Neural cell (in vitro differentiated cells): Measurements from ENCODE around the gene RNF32. TPM values are rescaled to one million over a fixed set of nuclear protein-coding genes. Genes with fewer than 3 reads are reported as not detected.

Source experiments
- H2AFZ ChIP-seq: fragments of 200-600, 300-800 bp; sonication (generic), shearing (Covaris generic); 2 replicates; pipeline ENCODE4 v1.6.0; 2014; ENCODE audit warnings: low read depth, mild to moderate bottlenecking, antibody characterized with exemption, low read length, moderate library complexity
- H3F3A ChIP-seq: fragments of 200-600 bp; shearing (Covaris generic); 2 replicates; pipeline ENCODE4 v1.6.1; 2016; ENCODE audit warnings: mild to moderate bottlenecking, moderate library complexity, mixed read lengths, antibody characterized with exemption, low read length; ENCODE audit not compliant: insufficient read depth, poor library complexity, severe bottlenecking
- H3K27ac ChIP-seq: fragments of 200-600, 300-800 bp; sonication (generic), shearing (Covaris generic); 2 replicates; pipeline ENCODE4 v1.5.1; 2014; ENCODE audit warnings: mild to moderate bottlenecking, low read length, moderate library complexity
- H3K27me3 ChIP-seq: fragments of 300-800, 200-600 bp; sonication (generic), shearing (Covaris generic); 2 replicates; pipeline ENCODE4 v1.6.0; 2014; ENCODE audit warnings: mild to moderate bottlenecking, low read depth, low read length, moderate library complexity; ENCODE audit not compliant: insufficient read depth
- H3K36me3 ChIP-seq: fragments of 300-800, 200-600 bp; sonication (generic), shearing (Covaris generic); 2 replicates; pipeline ENCODE4 v1.5.1; 2014; ENCODE audit warnings: mild to moderate bottlenecking, antibody characterized with exemption, low read length, moderate library complexity; ENCODE audit not compliant: insufficient read depth
- H3K4me2 ChIP-seq: fragments of 300-800, 200-600 bp; sonication (generic), shearing (Covaris generic); 2 replicates; pipeline ENCODE4 v1.6.0; 2014; ENCODE audit warnings: mild to moderate bottlenecking, low read length
- H3K4me3 ChIP-seq: fragments of 300-800, 200-600 bp; sonication (generic), shearing (Covaris generic); 2 replicates; pipeline ENCODE4 v1.5.1; 2014; ENCODE audit warnings: mild to moderate bottlenecking, low read length, moderate library complexity
- H3K79me2 ChIP-seq: fragments of 200-600 bp; shearing (Covaris generic); replicated peaks from 2 replicates; pipeline ENCODE4 v1.6.0; 2014; ENCODE audit warnings: mild to moderate bottlenecking, low read length, moderate library complexity; ENCODE audit not compliant: insufficient read depth
- H3K9ac ChIP-seq: fragments of 300-800, 200-600 bp; sonication (generic), shearing (Covaris generic); 2 replicates; pipeline ENCODE4 v1.6.1; 2016; ENCODE audit warnings: mild to moderate bottlenecking, low read length, mixed read lengths
- H3K9me2 ChIP-seq: fragments of 200-600 bp; shearing (Covaris generic); 2 replicates; pipeline ENCODE4 v1.6.1; 2016; ENCODE audit warnings: mild to moderate bottlenecking, low read length, mixed read lengths; ENCODE audit not compliant: insufficient read depth
- H3K9me3 ChIP-seq: fragments of 200-600, 300-800 bp; sonication (generic), shearing (Covaris generic); 2 replicates; pipeline ENCODE4 v1.6.1; 2016; ENCODE audit warnings: mild to moderate bottlenecking, mixed run types, low read length, moderate library complexity, mixed read lengths
- H4K20me1 ChIP-seq: fragments of 200-600 bp; shearing (Covaris generic); 2 replicates; pipeline ENCODE4 v1.6.1; 2016; ENCODE audit warnings: mild to moderate bottlenecking, mixed run types; ENCODE audit not compliant: insufficient read depth
- CTCF ChIP-seq: fragments of 450-650 bp; IDR thresholded peaks from 2 replicates; pipeline ENCODE4 v1.5.1; 2014; ENCODE audit warnings: antibody characterized with exemption, mild to moderate bottlenecking, moderate library complexity; ENCODE audit not compliant: poor library complexity, severe bottlenecking
- EP300 ChIP-seq: fragments of 450-650 bp; conservative IDR thresholded peaks from 2 replicates; pipeline ENCODE4 v1.6.1; 2014; ENCODE audit warnings: antibody characterized with exemption, mild to moderate bottlenecking, moderate library complexity; ENCODE audit not compliant: poor library complexity, severe bottlenecking
- EZH2 ChIP-seq: fragments of 200-600, 300-800 bp; shearing (Covaris generic), sonication (generic); IDR thresholded peaks from 2 replicates; pipeline ENCODE4 v1.6.1; 2014; ENCODE audit warnings: antibody characterized with exemption, low read length, borderline replicate concordance, mild to moderate bottlenecking; ENCODE audit not compliant: insufficient read depth, poor library complexity, severe bottlenecking
- MXI1 ChIP-seq: fragments of 450-650 bp; conservative IDR thresholded peaks from 2 replicates; pipeline ENCODE4 v1.6.1; 2014; ENCODE audit warnings: antibody characterized with exemption, mild to moderate bottlenecking; ENCODE audit not compliant: poor library complexity, severe bottlenecking
- POLR2AphosphoS5 ChIP-seq: IDR thresholded peaks from 2 replicates; pipeline ENCODE4 v1.6.1; 2012
- RAD21 ChIP-seq: fragments of 450-650 bp; conservative IDR thresholded peaks from 2 replicates; pipeline ENCODE4 v1.6.1; 2014; ENCODE audit warnings: antibody characterized with exemption, mild to moderate bottlenecking, moderate library complexity
- REST ChIP-seq: IDR thresholded peaks from 2 replicates; pipeline ENCODE4 v1.6.1; 2012; ENCODE audit warnings: borderline replicate concordance
- SMC3 ChIP-seq: fragments of 450-650 bp; conservative IDR thresholded peaks from 2 replicates; pipeline ENCODE4 v1.6.1; 2014; ENCODE audit warnings: antibody characterized with exemption, mild to moderate bottlenecking, moderate library complexity; ENCODE audit not compliant: poor library complexity
- TAF1 ChIP-seq: IDR thresholded peaks from 2 replicates; pipeline ENCODE4 v1.6.1; 2012; ENCODE audit warnings: low read depth
- polyA plus RNA-seq: library from polyadenylated mRNA; depleted of rRNA; stranded (reverse); fragments of >200 nt; gene quantifications from 2 replicates; pipeline ENCODE4 v1.2.3, GENCODE V29; 2014

RNF32 gene
- polyA plus RNA-seq, 1 donor from 2014 or later, result 2.6 TPM

GRCh38 chr7:156608173-156608478 is 32.4 kb upstream of the RNF32 start:
- no peaks in the 10 kb centered on the region for H3F3A ChIP-seq
- H3K79me2 ChIP-seq, result no peaks in the 10 kb centered on the region
- TF ChIP-seq TAF1 (no peak), RAD21 (no peak), EZH2 (no peak)
- no peak overlapping the region for H3K27ac ChIP-seq
- no peak overlapping the region for H3K4me2 ChIP-seq
- H4K20me1 ChIP-seq, result no peaks in the 10 kb centered on the region
- no peaks in the 10 kb centered on the region for H3K27me3 ChIP-seq
- H2AFZ ChIP-seq, result no peak overlapping the region
- H3K9ac ChIP-seq, result no peak overlapping the region
- no peaks in the 10 kb centered on the region for H3K36me3 ChIP-seq
- H3K4me3 ChIP-seq, result no peak overlapping the region
- H3K9me3 ChIP-seq, result no peaks in the 10 kb centered on the region
- no peaks in the 10 kb centered on the region for H3K9me2 ChIP-seq

GRCh38 chr7:156609010-156609877 is 31.3 kb upstream of the RNF32 start:
- H3K27me3 ChIP-seq, result no peaks in the 10 kb centered on the region

More at GRCh38 chr7:156609010-156609877, 31.3 kb upstream of the RNF32 start:
- H2AFZ ChIP-seq, result no peak overlapping the region
- H3K9me2 ChIP-seq, result no peaks in the 10 kb centered on the region
- H3K4me2 ChIP-seq, result no peak overlapping the region
- H3K79me2 ChIP-seq, result no peaks in the 10 kb centered on the region
- no peaks in the 10 kb centered on the region for H3F3A ChIP-seq
- no peaks in the 10 kb centered on the region for H4K20me1 ChIP-seq
- H3K27ac ChIP-seq, result no peak overlapping the region
- H3K9me3 ChIP-seq, result no peaks in the 10 kb centered on the region
- H3K36me3 ChIP-seq, result no peaks in the 10 kb centered on the region
- no peak for TF ChIP-seq MXI1
- no peak for TF ChIP-seq CTCF
- TF ChIP-seq POLR2AphosphoS5, result no peak
- no peak for TF ChIP-seq RAD21
- no peak for TF ChIP-seq EP300
- no peak for TF ChIP-seq TAF1
- no peak for TF ChIP-seq REST
- TF ChIP-seq SMC3, result no peak
- no peak for TF ChIP-seq EZH2
- H3K4me3 ChIP-seq, result no peak overlapping the region
- no peak overlapping the region for H3K9ac ChIP-seq
